Bone marrow (tissue), 2 donors: Measurements from ENCODE around the gene CTNNBL1.
"Not testable (repeated sequence)": the region's sequence is repeated elsewhere in the genome, so short reads cannot be mapped to it uniquely, and the experiment has no call there.

Source experiments
- DNase-seq, 2 donors: peaks; one replicate each; lab custom pipeline; 2025; lab: John Stamatoyannopoulos, UW

Gene CTNNBL1

DNA sequence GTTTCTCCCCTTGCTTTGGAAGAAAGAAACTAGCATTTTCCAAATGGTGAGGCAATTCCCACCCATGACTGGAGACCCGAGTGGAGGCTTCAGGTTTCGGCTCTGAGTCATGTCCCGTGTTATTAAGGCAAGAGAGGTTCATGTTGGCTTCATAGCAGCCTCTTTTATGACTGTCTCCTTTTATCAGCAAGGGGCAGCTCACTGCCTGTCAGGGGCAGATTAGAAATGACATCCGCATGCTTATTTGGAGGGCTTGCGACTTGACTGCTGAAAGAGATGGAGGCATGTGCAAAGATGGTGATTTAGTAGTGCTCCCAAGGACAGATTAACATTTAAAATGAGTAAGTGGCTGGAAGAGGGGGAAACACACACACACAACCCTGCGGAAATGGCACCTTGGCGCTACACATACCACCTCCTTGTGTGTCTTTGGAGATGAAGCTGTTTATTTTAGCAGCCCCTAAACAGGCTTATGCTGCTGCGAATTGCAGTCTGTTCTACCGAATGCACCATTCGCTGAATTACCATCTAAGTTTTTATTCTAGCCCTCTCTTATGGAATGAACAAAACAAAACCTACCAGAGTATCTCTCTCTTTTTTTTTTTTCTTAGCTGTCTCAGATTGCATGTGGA is 157.0 kb downstream of the CTNNBL1 start:
- no peak for DNase-seq

DNA sequence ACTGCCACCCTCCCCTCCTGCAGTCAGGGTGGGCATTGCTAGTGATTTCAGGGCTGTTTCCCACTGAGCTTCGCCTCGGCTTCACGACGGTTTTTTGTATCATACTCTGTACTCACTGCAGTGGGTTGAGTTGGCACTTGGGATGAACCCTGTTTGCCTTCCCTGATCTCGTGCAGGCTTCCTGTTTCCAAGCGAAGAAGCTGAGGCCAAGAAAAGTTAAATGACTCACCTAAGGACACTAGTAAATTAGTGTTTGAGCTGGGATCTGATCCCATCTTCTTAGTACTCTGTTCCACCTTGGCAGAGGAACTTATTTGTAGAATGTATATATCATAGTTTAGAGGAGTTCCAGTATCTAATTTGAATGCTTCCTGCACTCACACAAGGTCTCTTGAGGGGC is 158.8 kb downstream of the CTNNBL1 start:
- no peak for DNase-seq

DNA sequence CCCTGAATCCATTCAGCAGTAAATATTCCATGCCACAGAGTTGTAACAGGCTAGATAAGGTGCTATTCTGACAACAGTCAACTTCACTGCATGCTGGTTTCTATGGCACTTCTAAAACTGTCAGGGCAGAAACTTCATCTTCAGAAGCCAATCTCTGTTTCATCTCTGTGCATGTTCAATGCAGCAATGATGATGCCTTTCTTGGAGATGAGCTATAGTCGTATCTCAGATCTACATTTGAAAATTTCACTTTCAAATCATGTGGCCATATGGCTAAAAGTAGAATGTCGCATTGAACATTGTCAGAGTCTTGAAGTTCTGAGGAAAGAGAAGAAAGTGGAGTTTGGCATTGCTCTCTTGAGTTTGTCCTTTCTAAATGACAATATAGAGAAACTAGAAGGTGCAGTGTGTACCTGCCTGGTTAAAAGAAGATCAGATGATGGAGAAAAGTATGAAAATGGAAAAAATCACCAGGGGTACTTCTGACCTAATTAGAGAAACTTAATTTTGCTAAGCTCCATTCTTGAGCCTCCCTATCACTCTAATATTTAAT is 160.1 kb downstream of the CTNNBL1 start:
- DNase-seq = no peak

DNA sequence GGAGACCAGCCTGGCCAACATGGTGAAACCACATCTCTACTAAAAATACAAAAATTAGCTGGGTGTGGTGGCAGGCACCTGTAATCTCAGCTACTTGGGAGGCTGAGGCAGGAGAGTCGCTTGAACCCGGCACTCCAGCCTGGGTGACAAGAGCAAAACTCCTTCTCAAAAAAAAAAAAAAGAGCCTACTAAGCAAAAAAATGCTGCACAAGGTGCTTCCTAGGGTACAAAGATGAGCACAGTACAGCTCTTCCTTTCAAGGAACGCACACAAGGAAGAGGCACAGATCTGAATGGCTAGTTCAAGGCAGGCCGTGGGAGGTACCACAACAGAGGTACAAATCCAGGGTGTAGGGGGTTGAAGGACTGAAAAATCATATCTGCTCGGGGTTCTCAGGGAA is 162.2 kb downstream of the CTNNBL1 start:
- not testable (repeated sequence) for DNase-seq

DNA sequence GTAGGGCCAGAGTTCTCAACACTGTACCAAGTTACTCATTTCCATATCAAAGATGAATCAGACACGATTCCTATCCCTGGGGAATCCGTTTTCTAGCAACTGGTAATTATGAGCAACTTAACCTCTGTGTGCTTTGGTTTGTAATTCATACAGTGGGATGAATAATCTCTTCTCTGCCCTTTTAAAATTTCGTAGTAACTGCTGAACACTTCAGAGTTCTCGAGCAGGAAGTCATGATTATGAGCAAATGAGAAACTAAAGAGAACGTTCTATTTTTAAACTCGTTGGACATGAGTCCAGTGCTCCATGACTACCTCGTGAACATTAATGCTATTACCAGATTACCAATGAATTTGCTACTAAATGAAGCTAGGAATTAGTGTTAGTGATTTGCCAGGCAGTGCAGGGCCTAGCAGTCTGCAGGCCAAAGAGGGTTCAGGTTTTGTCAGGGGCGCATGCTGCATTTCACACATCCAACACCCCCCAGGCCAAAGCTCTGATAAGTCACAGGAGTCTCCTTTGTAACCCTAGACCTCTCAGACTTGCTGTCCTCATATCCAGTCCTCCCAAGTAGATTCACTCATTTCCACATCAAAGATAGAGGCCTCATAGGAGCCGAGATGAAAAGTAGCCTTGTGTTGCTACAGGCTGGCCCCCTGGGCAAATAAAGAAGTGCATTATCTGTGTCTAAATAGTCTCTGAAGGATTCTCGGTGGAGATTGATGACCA is 163.3 kb downstream of the CTNNBL1 start:
- DNase-seq = no peak

DNA sequence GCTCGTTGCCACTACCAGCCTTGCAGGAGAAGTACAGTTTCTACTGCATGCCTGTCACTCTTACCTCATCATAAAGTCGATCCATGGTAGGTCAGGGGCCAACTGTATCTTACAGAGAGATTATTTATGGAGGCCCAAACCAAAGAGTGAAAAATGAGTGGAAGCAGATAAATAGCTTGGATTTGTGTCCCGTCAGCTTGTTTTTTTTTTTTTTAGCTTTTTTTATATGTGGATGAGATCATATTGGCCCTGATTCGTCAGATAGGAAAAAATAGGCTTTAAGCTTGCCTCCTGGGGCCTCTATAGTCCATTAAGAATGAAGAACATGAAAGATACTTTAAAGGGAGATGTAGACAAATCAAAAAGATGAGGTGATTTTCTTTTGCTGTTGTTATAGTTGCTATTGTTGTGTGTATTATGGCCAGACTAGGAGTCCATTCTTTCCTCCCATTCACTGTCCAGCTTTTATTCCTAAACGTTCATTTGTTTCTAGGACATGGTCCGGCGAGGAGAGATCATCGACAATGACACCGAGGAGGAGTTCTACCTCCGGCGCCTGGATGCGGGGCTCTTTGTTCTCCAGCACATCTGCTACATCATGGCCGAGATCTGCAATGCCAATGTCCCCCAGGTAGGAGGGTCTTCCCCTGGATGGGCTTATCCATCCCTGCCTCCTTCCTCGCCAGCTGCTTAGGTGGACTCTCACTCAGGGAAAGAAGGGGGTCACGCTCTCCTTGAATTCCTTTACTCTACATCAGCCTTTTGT is 165.8 kb downstream of the CTNNBL1 start:
- DNase-seq = no peak

DNA sequence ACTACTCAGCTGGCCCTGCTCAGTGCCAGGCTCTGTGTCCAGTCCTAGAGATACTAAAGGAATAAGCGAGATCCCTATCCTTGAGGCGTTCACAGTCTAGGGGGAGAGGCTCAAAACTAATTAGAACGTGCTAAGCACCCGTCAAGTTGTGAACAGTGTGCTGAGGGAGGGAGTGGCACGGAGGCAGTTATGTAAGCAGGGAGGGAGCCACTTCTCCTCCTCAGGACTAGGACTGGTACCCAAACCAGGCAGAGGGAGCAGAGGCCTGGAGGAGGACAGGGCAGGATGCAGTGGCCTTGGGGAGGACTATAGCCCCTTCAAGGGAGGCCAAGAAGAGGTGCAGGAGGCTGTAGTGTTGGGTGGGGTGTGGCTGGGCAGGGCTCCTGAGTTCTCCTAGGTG is 169.5 kb downstream of the CTNNBL1 start:
- no peak for DNase-seq

DNA sequence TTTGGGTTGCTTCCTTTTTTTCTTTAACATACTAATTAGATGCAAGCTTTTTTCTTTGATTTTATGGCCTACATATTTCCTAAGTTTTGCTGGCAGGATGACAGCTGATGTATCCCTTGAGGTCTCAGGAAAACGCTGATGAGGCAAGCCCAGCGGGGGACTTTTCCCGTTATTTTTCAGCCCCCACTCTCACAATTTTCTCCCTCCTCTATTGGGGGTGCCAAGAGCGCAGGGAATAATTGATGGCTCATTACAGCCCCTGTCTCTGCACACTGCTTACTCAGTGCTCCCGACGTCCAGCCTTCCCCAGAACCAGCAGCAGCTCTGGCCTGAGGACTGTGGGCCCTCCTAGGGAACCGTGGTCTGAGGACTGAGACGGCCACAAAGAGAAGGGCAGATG is 170.5 kb downstream of the CTNNBL1 start:
- no peak for DNase-seq

DNA sequence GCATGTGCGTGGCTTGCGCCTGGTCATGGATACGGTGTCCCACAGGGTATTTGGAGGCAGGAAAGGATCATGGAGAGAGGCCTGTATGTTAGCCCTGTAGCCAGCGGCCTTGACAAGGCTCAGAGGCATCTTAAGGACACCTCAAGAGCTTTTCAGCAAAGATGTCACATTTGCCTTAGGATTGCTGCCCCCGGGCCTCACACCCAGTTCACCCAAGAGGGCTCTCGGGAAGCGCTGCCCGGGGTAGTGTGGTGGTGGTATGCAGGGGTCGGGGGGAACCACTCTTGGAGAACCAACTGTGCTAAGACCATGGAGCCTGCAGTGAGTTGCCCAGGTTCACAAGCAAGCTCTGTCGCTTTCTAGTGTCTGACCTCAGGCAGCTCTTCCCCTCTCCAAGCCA is 172.2 kb downstream of the CTNNBL1 start:
- DNase-seq = no peak

DNA sequence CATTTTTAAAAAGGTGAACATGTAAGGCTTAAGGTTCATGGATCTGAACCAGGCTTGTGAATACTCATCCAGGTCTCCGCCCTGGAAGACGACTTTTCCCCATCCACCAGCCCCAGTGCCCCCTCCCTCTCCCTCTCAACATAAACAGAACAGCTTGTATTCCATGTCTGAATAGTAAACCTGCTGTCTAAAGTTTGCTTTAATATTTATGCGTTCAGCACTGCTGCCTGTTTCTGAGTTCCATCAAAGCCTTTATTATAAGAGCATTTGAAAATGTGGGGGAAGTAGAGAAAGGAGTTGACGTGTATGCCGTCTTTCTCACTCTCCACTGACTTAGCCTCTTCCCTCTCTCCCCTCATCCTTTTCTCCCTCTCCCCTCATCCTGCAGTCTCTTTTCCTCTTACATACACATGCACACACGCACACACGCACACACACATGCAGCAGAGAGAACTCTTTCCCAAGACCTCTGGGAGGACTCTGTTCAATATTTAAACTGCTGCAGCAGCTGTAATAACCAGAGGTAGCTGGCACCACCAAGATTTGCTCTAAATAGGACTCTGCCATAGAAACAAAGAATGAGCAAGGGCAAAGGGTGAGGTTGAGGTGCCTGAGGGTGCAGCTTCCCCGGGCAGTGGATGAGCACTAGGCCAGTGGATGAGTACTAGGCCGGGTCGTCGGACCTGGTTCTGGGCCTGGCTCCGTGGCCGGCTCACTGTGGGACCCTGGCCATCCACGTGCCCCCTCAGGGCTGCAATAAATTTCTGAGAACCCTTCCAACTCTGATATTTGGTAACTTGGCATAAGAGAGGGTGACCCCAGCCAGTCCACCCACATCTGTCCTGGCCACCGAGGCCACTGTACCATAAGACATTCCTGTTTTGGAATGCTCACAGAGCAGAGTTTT is 173.7 kb downstream of the CTNNBL1 start:
- DNase-seq = no peak

DNA sequence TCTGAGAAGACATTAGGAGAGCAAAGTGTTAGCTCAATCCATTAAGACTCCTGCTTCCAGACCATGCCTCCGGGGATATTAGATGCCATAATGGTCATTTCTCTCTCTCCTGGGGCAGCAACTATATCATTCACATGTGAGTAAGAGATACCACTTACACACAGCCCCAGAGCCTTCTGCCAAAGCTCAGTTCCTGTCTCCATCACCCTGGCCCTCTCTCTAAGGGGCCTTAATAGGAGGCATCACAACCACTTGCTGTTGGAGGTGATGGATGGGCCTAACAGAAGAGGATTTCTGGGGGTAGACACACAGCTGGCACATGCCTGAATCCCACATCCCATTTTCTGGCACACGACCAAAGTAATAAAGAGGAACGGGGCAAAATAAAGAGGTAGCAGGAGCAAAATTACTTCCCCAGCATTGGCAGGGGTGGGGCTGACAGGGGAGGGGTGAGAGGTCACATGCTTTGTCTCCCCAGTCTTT is 175.1 kb downstream of the CTNNBL1 start:
- no peak for DNase-seq

DNA sequence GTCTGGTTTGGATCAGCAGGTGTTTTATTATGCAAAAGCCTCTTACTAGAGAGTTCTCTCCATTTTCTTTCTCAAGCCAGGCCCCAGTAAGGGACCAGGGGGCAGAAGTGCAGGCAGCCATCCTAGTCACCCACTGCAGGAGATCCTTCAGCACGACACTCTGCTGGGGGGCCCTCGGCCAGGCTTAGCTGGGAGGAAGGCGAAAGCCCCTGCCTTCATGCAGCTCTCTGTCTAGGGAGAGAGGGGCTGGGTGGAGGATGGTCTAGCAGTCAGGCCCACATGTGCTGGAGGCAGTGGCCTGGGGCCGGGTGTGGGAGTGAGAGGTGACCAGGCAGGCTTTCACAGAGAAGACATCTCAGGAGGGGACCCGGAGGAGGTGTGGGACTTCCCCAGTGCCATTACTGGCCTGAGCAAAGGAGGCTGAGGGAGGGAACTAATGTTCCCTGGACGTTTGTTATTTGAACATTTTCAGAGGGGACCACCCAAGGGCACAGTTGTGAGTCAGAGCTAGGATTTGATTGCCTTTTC is 175.6 kb downstream of the CTNNBL1 start:
- no peak for DNase-seq

DNA sequence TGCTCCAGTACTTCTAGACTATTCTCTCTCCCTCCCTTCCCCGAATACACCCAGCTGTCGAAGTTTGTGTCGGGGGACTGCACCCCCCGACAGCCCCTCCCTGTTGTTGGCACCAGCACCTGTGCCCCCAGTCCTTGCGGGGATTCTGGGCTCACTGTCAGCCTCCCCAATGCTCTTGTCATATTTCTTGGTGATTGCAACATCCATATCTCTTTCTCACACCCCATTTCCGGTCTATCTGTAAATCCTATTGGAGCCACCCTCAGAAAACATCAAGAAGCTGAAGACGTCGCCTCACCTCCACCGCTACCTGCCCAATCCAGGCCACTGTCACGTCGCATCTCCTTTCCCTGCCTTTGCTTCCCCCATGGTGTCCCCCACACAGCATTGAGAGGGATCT is 176.5 kb downstream of the CTNNBL1 start:
- DNase-seq = no peak

DNA sequence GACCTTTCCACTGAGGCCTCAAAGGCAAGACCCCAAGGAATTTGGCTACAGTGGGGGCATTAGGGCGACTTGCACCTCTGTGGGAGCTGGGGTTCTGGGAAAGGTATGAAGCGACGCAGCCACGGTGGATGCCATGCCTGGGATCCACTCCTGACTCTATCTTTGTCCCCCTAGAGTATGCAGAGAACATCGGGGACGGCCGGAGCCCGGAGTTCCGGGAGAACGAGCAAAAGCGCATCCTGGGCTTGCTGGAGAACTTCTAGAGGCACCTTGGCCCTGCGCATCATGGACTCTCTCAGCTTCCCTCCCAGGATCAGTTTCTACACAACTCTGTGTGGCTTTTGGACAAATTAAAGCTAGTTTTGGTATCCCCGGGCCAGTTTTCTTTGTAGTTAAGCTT is 177.9 kb downstream of the CTNNBL1 start:
- no peak for DNase-seq

DNA sequence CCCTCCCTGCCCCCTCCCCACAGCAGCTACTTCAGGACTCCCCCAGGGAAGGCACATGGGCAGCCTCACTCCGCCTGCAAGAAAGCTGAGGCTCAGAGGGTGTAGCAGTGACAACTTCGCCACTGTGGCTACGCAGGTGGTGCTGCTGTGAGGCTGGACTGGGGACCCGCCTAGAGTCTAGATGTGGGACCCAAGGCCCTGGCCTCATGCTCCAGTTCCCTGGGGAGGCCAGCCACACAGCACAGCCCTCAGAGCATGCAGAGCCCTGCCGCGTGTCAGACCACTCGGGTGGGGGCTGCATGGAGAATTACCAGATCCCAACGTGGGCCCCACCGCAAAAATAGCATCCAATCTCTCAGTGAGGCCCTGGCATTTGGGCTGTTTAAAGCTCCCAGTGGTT is 178.3 kb downstream of the CTNNBL1 start:
- DNase-seq = no peak

DNA sequence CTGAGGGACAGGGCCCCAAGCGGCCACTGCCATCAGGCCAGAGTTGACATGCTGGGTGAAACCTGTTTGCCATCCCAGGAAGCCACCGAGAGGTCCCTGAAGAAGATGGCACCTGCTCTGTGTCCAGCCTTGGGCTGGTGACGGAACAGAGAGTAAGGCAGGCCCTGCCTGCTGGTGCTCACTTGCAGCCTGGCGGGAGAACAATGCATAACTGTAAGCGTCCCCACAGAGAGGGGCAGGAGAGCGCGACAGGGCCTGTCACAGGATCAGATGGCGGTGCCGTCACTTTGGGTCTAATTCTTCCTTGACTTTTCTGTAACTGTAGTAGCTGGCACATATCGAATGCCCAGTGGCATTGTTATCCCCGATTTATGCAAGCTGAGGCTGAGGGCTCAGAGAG is 180.1 kb downstream of the CTNNBL1 start:
- DNase-seq = no peak

DNA sequence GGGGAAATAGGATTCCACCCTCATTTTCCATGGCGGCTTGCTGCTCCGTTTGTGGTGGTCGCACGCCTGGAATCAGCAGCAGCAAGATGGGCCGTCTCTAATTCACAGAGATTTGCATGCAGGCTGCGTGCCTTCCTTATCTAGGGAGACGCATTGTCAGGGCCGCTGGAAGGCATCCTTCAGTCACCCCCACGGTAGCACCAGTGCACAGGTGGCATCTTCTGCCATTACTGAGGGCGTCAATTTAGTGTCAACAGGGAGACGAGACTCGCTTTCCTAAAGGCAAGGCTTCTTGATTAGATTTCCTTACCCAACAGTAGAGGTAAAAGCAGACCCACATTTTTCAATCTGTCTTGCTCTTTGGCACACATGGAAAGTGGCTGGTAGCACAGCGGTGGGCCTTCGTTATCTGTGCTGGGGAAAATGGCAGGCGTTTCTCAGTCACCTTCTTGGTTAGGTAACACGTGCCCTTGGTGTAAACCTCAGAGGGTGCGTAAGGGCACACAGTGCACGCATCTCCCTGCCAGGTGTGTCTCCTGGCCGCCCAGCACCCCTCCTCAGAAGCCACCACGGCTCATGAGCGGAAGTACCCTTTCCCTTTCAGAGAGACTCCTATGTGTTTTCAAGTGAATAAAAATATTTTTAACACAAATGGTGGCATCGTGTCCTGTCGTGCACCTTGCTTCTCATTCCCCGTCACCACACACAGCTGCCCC is 181.8 kb downstream of the CTNNBL1 start:
- no peak for DNase-seq

DNA sequence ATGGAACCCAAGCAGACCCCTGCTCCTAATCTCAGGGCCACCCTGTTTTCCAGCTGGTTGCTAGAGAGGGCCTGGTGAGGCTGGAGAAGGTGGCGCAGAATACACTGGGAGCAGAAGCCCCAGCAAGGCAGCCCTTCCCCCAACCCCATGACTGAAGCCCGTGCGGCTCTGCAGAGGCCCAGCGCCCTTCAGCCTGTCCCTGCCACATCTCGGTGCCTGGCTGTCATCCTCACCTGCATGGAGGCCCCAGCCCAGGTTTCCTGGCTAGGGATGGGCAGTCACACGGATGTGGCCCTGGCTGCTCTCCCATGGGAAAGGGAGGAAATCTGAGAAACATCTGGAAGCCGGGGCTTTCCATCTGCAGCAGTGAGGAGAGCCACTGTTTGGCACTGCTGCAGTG is 183.0 kb downstream of the CTNNBL1 start:
- DNase-seq = no peak

DNA sequence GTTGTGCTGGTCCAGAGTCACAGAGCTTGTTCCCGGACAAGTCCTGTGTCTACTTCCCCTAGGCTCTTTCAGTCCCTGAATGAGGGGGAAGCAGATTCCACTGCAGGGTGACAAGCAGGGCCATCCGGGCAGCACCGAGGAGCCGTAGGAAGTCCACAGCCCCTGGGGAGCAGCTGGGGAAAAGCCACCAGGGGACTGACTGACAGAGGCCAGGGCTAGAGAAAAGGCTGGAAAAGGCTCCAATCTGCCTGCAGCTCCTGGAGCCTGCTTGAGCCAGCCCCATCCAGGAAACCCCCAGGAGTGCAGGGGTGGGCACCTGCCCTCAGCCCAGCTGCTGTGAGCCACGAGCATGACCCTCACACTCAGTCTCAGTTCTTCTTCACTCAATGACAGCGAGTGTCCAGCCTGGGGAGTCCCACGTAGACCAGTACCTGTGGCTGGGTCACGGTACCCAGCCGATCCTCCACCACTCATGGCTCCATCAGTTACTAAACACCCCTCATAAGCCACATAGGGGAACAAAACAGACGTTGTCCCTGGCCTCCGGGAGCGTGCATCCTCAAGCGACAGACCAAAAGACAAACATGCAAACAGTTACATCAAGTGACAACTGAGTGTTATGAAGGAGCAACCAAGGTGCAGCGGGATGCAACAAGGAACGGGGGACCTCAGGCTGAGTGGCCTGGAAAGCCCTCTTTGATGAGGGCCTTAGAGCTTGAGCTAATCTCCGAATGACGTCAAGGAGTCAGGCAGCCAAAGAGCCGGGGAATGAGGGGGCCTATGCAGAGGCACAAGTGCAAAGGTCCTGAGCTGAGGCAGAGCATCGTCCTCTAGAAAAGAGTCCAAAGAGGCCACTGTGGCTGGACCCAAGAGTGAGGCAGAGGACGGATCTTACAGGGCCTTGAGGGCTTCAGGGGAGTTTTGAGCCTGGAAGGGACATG is 184.3 kb downstream of the CTNNBL1 start:
- no peak for DNase-seq
